HG02759 (cell line): Measurements from ENCODE around the gene HAL.

Experiments
- ATAC-seq: cut with Tn5 transposase; IDR thresholded peaks from one replicate; pipeline ENCODE4 v1.9.1; 2021; ENCODE audit warnings: mild to moderate bottlenecking, moderate library complexity; ENCODE audit not compliant: unreplicated experiment

Gene HAL, protein sequence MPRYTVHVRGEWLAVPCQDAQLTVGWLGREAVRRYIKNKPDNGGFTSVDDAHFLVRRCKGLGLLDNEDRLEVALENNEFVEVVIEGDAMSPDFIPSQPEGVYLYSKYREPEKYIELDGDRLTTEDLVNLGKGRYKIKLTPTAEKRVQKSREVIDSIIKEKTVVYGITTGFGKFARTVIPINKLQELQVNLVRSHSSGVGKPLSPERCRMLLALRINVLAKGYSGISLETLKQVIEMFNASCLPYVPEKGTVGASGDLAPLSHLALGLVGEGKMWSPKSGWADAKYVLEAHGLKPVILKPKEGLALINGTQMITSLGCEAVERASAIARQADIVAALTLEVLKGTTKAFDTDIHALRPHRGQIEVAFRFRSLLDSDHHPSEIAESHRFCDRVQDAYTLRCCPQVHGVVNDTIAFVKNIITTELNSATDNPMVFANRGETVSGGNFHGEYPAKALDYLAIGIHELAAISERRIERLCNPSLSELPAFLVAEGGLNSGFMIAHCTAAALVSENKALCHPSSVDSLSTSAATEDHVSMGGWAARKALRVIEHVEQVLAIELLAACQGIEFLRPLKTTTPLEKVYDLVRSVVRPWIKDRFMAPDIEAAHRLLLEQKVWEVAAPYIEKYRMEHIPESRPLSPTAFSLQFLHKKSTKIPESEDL

DNA sequence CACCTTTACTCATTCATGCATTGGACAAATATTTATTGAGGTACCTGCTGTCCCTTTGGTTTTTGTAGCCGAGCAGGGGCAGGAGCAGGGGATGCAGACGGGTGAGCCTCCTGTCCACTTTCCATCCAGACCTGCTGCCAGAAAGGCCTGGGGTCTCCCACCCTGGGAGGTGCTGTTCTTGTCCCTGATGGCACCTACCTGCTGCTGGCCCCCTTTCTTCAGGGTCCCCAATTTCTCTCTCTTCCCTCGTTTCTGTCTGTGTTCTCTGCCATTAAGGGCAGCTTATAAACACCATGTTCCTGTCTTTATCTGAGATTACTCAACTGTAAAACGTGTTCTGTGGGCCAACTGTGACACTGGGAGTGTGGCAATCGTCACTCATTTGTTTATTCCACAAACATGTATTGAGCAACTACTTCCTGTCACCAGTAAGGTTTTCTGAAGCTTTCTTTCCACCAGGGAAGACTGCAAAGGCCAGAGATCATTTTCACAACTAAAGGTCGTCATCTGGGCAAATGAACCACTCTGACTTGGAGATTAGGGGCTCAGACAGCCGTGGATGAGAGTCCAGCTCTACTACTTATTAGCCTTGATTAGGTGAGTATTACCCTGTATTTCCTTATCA lies at the start of gene HAL:
Gene HAL, minus strand, starts transcription at position 311 of the 625 bp plus-strand sequence. CDS start 434 bp downstream, outside the sequence.
- no peak for ATAC-seq

DNA sequence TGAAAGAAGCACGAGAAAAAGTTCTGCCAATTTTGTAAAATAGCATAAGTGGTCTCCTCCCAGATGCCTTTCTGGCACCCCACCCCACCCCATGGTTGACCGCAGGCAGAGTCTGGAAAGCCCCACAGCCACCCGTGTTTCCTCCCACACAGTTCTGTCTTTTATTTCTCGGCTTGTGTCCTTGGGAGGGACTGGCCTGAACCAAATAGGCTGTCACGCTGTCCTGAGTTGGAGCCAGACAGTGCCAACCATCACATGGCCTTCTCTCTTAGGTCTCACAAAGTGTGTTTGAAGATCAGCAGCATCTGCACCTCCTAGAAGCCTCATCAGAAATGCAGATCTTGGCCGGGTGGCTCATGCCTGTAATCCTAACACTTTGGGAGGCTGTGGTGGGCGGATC lies 49.4 kb upstream of the HAL start:
- no peak for ATAC-seq

DNA sequence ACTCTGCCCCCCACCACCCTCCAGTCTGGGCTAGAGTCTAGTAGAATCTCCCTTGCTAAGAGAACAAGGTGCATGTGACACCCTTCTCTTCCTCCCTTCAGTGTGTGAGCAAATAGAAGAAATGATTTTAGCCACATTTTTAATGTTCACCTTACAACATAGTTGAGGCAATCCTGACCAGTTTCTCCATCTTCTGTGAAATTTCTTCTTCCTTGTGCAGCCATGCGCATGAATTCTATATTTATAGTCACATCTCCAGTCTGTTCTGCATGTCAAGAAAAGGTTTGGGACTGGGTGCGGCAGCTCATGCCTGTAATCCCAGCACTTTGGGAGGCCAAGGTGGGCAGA lies 48.8 kb upstream of the HAL start:
- no peak for ATAC-seq

DNA sequence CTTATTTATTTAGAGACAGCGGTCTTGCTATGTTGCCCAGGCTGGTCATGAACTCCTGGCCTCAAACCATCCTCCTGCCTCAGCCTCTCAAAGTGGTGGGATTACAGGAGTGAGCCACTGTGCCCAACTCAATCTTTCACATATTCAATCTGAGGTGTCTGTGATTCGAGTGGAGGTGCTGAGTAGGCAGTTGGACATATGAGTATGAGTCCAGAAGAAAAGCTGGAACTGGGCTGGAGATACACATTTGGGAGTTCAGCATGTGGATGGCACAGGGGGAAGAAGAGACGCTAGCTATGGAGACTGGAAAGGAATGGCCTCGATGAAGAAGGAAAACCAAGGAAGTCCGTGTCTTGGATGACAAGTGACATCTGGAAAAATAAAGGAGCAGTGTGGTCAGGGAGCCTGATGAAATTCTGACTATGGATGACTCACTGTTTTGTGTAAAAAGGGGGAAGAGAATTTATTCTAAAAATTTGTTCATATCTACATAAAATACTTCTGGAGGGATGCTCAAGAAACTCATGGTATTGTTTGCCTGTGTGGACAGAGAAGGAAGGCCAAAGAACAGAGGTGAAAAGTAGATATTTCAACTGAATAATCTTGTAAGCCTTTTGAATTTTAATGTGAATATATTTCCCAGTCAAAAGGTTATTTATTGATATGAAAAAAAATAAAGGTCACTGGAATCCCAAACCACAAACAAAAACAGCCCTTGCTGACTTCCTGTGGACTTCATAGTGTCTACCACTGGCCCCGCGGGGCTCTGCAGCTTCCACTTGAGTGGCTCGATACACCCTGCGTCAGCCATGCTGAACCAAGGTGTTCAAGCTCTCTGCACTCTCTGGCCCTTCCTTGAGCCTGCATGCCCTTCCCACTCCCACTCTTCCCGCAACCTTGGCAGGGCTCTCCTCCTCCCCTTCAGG lies 48.1 kb upstream of the HAL start:
- ATAC-seq, result no peak

DNA sequence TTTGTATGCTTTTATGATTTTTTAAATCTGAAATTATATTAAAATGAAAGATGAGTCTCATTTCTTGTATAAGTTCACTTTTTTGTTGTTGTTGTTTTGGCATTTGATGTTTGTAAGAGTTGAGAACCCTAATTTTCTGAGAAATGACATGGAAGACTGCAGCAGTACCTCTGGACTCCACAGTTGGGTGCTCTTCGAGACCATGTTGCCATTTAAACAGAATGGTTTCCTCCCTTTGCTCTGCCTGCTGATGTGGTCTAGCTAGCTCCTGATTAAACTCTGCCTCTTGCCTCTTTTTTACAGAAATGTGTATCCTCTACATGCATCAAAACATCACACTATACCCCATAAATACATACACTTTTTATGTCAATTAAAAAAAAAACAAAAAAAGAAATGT lies 45.0 kb upstream of the HAL start:
- no peak for ATAC-seq

DNA sequence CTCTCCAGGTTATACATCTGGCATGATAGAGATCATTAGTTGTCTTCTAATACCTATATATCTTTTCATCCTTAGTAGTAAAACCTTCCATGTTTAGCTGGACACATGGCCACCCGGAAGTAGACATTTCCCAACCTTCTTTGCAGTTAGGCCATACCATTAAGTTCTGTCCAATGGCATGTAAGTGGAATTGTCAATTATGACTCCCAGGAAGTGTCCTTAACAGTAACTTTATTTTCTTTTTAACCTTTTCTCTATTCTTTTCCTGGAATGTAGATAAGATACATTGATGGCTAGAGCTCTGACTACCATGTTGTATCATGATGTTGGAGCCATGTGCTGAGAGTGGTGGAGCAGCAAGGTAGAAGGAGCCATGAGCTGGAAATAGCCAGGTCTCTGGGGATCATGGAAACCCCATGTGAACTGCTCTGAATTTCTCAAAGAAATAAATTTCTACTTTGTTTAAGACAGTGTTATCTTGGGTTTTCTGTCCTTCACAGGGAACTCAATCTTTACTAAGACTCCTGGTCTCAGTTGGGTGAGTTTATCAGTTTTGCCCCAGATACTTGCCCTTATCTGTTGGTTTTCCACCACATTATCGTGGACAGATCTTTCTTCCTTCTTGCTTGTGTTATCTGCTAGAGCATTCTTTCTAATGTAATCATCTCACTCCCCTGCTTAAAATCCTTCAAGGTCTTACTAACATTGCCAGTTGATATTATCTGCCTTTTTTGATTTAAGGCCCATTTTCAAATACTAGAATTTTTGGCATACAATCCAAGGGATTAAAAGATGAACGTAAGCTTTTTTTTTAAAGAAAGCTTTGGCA lies 44.4 kb upstream of the HAL start:
- ATAC-seq, result no peak

DNA sequence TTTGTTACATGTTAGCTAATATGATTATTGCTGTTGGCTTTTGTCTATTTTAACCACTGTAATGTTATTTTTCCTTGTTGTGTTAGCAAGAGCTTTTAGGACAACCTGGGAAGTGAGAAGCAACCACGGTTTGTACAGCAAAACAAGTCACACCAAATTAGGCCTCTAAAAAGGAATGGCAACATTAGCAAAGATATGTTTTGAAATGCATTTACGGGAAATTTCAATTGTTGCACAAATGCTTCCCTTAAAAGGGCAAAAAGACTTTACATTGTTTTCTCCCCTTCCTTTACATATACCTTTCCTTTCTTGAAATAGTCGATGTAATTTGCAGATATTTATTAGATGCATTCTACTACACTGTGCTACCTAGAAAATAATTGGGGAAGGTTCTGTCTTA lies 43.4 kb upstream of the HAL start:
- no peak for ATAC-seq

DNA sequence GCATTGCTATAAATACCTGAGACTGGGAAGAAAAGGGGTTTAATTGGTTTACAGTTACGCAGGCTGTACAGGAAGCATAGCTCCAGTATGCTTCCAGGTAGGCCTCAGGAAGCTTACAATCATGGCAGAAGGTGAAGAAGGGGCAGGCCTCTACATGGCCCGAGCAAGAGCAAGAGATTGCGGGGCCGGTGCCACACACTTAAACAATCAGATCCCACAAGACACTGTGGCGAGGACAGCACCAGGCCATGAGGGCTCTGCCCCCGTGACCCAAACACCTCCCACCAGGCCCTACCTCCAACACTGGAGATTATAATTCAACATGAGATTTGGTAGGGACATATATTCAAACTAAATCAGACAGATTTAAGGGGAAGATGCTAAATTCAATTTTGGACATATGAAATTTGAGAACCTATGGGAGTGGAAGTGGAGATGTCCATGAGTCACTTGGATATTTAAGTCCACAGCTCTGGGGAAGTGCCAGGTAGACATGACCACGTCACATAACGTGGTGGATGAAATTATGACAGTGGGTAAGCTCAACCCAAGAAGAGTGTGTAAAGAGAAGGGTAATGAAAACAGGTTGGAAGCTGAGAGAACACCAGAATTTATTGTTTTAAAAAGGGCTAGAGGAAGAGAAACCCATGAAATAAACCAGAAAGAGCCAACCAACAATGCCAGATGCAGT lies 40.8 kb upstream of the HAL start:
- ATAC-seq, result no peak

DNA sequence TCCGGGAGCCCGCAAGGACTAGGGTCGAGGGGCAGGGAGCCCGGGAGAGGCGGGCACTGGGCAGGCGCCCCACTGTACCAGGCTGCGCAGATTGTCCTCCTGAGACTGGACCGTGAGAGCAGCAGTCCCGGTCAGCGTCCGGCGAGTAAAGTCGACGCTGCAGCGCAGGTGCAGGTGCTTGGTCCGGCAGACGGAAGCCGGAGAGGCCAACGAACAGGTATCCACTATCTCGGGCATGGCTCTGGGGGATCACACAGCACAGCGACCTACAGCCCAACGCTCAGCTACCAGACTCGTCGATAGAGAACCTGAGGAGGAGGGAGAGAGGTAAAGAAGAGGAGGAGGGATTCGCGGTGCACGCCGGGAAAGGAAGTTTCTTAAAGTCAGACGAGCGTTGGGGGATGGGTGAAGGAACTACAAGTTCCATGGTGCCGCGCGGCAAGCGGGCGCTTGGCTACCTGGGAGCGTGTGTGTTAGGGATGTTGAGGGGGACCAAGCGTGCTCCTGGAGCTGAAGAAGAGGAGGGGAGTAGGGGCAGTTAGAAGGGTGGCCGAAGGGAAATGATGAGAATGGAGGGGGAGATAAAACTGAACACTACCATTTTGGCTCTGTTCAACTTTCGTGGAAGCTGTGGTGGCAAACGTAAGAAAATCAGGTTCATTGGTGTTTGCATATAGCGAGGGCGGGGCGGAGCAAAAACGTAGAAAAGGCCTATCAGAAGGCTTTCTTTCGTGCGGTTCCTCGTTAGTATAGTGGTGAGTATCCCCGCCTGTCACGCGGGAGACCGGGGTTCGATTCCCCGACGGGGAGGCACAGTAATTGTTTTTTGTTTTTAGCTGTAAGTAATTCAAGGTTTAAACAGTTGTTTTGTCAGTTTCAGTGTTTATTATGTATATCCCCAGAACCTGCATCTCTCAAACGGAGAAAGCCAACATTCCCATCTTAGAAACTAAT lies 39.4 kb upstream of the HAL start, which contains the start of gene LTA4H:
Gene LTA4H, minus strand, starts transcription at position 305 of the 954 bp plus-strand sequence. Its CDS starts 68 bp downstream, at position 237.
- peak; percentile 92 for ATAC-seq

DNA sequence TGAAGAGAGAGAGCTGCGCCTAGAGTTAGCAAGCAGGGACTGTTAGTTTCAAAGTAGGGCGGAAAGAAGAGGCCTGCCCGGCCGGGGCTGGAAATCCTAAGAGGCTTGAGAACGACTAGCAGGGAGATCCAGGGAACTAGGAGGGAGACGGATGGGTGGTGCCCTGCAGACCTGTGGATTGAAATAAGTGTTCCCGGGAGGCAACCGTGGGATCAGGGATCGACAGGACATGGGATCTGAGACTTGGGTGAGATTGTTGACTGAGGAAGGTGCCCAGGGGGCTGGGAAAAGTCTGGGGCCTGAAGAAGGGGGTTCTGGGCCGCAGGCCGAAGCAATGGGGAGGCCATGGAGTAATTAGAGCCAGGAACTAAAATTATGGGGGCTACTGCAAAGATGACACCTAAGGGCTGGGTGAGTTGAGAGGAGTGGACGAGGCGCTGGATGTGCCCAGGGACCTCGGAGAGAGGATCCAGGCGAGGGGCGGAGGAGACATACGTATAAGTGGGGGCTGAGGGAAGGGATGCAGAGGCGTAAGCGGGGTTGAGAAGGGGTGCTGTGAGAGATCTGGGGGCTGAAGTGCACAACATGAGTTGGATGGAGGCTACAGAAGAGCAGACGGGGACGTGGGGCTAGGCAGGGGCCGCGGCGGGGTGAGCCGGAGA lies 38.6 kb upstream of the HAL start:
- no peak for ATAC-seq

DNA sequence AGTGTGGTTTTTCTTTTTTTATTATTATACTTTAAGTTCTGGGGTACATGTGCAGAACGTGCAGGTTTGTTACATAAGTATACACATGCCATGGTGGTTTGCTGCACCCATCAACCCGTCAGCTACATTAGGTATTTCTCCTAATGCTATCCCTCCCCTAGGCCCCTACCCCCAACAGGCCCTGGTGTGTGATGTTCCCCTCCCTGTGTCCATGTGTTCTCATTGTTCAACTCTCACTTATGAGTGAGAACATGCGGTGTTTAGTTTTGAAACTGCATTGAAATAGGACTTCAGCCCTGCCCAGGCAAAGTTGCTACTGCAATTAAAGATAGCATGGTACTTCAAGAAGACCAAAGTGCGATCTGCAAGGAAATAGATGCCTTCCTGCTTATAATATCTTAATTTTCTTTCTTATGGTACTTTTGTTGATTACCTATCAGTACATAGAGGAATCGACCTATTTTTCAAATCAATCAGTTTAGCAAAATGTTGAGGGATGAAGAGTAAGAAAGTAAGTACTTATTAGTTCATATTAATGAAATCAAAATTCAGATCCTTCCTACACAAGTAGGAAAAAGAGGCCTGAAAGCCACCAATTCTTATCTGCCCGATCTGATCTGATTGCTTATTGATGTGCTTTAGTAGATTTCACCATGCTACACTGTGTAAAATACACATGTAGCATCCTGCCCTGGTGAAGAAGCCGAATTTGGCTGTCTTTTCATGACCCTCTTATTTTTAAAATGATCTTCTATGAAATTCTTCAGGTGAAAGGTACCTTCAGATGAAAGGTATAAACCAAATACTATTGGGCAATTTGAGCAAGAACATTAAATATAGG lies 37.6 kb upstream of the HAL start:
- no peak for ATAC-seq

DNA sequence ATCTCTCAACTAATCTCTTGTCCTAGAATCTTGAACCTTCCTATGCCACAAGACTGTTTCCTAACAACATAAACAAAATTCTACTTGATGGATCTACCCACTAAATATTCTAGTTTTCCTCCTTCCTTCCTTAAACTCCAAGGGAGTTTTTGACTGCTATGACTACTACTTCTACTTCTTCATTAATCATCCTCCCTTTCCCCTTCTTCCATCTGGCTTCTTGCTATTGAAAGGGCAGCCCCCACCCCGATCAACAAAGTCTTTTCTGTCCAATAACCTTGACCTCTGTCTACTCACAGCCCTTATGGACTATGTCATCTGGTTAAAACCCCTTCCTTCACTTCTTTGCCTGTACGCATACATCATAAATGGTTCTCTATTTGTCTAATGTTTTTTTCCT lies 33.7 kb upstream of the HAL start:
- no peak for ATAC-seq

DNA sequence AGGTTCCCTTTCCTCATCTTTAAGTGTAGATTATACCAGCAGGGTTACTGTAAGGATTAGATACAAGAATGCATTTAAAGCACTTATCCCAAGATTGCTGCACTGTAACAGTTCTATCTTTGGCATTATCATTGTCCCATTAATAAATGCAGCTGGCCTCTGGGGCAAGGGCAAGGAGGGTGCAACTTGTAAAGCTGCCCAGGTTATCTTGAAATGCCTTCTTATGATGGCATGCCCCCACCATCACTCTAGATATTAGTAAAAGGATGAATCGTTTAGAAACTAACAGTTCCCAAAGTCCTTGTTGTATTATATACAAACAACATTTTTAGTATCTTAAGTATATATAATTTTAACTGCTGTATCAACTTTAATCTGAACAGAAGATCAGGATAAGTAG lies 32.4 kb upstream of the HAL start:
- no peak for ATAC-seq

DNA sequence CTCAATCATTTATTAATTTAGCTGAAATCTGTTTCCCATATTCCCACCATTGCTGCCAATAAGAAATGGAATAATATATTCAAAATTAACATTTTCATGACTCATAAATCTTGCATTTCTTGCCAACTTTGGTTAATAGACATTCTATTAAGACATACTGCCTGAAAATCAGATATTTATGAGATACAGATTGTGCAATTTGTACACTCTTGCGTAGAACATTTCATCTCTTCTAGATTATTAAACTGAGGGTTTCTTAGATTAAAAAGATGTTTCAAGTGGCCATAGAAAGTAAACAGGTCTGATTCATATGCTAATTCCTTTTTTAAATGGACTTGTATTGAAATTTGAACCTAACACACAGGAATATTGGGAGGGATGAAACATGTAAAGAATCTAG lies 30.2 kb upstream of the HAL start:
- ATAC-seq, result no peak

DNA sequence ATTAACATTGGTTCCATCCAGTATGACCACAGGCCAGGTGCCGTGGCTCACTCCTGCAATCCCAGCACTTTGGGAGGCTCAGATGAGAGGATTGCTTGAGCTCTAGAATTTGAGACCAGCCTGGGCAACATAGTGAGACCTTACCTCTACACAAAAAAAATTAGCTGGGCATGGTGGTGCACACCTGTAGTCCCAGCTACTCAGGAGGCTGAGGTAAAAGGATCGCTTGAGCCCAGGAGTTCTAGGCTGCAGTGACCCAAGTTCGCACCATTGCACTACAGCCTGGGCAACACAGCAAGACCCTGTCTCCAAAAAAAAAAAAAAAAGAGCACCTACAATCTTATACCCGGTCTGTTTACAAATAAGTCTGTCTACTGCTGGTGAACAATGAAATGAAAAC lies 29.4 kb upstream of the HAL start:
- ATAC-seq, result no peak

DNA sequence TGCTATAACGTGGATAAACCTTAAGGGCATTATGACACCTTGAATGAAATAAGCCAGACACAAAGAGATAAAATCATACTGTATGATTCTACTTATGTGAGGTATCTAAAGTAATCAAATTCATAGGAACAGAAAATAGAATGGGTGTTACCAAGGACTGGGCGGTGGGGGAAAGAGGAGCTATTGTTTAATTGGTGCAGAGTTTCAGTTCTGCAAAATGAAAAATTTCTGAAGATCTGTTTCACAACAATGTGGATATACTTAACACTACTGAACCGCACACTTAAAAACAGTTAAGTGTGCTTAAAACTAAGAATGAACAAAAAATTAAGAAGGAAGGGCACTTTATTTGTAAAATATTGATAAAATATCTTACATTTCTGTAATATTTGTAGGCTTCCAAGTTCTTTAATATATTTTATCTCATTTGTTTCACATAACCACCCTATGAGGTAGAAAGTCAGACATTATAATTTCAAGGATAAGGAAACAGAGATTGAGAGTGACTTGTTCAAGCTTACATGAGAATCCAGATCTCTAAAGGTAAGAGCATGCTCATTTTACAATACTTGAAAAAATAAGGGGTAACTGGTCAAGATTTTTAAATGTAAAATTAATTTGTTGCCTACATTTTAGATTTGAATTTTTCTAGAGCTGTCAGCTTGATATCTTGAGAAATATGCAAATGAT lies 24.3 kb upstream of the HAL start:
- peak; percentile 90 for ATAC-seq
